GM13977 (cell line): Measurements from ENCODE around the gene SPDEF.

ENCODE experiments used
- DNase-seq: peaks from one replicate; pipeline ENCODE4 v3.0.0; 2012; ENCODE audit warnings: low spot score
- in situ Hi-C: fragments of 300-500 bp; cut with MboI; formaldehyde crosslinking; loops from one replicate; pipeline ENCODE4 v1.12.0; 2022; ENCODE audit warnings: low sequenced_read_pairs, low pct_unique_long_range_greater_than_20kb, mixed read lengths, inconsistent platforms; ENCODE audit not compliant: unreplicated experiment
- TF ChIP-seq, protein P1 (sequence below): IDR thresholded peaks from 2 replicates; pipeline ENCODE4 v1.5.1; 2012; ENCODE audit warnings: mild to moderate bottlenecking, control low read depth; ENCODE audit not compliant: insufficient read depth; ENCODE audit errors: extremely low read depth, missing control alignments

SPDEF gene

DNA sequence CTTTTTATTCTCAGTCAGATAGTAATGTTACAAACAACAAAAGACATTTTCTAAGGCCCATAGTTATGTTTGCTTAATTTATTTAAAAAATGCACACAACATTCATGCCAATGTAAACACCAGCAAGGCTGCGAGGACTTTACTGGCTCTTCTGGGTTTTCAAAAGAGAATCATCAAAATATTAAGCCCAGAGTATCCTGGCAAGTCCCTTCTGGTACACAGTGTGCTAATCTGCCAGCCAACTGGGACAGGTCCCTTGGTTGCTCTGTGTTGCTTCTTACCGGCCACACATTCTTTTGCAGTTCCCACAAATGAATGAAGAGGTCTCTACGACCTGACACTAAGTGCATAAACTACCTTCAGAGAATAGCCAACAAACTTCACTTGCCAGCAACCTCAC is 42.6 kb upstream of the SPDEF start:
- in situ Hi-C loops, result no loop called here
- no peak for DNase-seq
- TF ChIP-seq, protein P1, sequence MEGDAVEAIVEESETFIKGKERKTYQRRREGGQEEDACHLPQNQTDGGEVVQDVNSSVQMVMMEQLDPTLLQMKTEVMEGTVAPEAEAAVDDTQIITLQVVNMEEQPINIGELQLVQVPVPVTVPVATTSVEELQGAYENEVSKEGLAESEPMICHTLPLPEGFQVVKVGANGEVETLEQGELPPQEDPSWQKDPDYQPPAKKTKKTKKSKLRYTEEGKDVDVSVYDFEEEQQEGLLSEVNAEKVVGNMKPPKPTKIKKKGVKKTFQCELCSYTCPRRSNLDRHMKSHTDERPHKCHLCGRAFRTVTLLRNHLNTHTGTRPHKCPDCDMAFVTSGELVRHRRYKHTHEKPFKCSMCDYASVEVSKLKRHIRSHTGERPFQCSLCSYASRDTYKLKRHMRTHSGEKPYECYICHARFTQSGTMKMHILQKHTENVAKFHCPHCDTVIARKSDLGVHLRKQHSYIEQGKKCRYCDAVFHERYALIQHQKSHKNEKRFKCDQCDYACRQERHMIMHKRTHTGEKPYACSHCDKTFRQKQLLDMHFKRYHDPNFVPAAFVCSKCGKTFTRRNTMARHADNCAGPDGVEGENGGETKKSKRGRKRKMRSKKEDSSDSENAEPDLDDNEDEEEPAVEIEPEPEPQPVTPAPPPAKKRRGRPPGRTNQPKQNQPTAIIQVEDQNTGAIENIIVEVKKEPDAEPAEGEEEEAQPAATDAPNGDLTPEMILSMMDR, result no peak

DNA sequence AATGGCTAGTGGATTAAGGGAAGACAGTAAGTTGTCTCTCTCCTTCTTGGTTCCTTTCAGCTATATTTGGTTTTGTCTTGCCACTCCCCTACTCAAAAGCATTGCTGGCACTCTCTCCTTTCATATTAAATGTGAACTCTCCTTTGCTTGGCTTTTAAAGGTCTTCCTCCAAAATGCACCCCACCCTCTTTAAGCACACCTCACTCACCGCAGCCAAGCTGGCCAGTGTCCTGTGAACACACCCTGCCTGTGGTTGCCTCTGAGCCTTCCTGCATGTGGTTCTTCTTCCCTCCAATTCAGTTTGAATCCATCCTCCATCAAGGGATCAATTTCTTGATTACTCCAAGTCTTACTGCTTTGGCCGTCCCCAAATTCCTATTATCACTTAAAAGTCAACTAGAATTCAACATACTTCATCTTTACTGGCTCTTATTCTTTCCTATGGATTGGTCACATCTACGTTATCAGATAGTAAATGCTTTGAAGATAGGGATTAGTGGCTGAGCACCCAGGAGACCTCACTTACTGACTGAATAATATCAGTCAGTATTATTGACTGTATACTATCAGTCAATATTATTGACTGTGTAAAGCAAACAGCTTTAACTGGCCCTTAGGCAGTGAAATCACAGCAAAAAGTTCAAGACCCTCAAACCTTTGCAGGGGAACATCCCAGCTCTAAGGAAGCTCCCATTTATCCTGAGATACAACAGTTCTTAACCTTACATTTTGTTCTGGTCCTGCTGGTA is 41.6 kb upstream of the SPDEF start:
- in situ Hi-C loops, result no loop called here
- TF ChIP-seq, protein P1, result no peak
- DNase-seq, result no peak

DNA sequence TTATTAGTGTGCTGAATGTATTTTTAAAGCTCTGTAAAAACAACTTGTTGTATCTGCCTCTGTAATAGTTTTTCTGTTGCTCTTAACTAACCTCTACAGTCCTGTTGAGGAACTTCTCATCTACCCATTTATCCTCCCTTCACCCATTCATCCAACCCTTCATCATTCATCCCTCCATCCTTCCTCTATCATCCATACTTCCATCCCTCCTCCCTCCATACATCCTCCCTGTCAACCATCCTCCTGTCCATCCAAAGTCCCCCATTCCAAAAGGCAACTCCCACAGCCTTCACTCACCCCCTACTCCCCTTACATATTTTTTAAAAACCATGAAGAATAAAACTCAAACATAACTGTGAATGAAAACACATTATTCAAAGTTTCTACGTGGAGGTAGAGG is 40.7 kb upstream of the SPDEF start:
- no peak for DNase-seq
- in situ Hi-C loops, result no loop called here
- TF ChIP-seq, protein P1, result no peak

DNA sequence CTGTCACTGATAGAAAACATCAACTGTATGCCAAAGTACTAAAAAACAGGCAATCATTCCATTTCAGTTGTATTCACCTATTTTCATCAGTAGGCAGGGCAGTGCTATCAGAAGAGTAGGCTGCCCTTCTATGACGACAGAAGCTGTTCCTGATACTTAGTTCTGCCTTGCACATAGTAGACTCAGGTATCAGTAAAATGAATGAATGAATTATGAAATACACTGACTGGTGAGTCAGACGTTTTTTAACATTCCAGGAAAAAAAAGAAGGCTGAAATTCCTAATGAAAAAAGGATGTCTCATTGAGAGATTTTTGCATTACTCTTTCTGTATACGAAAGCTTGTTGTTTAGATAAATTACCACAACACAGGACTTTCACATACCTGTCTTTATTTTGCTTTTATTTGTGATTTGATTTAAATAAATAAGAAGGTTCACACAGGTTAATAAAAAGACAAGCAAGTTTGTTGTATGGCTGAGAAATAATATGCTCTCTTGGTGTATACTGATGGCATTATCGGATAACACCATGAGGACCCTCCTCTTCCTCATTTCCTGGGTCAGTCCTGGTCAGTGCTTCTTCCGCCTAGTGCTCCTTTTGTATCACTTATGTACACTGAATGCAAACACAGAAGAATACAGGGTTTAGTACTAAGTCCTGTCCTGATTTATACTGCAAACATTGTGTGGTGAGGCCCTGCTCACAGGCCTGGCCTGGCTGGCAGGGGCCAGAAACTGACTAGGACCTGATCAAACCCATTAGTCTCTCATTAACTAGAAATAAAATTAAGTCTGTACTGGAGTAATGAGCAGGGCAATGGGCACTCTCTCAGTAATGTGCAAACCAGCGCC is 39.4 kb upstream of the SPDEF start:
- no peak for DNase-seq
- TF ChIP-seq, protein P1, result no peak

DNA sequence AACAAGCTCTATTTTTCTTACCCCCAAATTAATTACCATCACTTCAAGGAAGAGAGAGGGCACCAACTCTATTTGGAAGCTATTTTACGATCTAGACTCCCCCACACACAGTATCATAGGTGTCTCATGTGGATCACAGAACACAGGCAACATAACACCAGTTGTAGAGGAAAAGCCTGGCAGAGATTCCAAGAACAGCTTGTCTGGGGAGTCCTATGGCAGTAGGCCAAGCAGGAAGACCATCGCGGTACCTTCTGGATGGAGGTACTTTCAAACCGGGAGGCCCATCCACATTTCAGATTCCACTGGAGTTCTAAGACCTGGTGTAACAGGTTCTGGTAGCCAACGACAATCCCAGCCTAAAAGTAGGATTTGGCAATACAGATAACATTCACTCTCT is 37.6 kb upstream of the SPDEF start:
- in situ Hi-C loops, result no loop called here
- no peak for DNase-seq
- TF ChIP-seq, protein P1, result no peak

More for the DNA sequence above, 39.4 kb upstream of the SPDEF start:
- in situ Hi-C loops, result no loop called here

DNA sequence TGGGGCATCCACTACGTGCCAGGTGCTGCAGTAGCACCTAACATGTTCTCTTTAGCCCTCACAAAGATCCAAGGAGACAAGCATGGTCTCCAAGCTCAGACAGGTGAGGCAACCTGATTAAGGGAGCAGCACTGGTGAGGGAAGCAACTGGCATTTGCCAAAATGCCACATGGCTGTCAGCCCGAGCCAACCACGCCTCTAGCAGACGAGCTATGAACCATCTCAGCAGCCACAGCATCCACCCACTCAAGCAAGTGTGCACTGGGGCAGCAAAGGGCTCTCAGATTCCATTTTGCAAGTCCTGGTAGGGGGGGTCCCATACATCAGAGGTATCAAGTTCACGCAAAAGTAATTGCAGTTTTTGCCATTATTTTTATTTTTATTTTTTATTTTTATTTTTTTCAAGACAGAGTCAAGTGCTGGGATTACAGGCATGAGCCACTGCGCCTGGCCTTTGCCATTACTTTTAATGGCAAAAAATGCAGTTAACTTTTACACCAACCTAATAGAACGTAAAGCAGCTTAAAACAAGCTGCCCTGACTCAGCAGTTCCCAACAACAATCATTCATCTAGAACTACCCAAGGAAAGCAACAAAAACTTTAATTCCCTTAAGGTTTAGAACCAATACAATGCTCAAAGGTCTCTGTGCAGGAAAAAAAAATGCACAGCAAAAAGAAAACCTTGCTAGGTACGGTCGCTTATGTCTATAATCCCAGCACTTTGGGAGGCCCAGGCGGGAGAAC is 36.3 kb upstream of the SPDEF start:
- no peak for DNase-seq
- in situ Hi-C loops, result no loop called here
- TF ChIP-seq, protein P1, result no peak
